Measurements from ENCODE around the gene SSR4. TPM values are rescaled to one million over a fixed set of nuclear protein-coding genes. Genes with fewer than 3 reads are reported as not detected.

SSR4 gene
- total RNA-seq, 1 experiment from 2014 or later, result 360 TPM

- Mint-ChIP-seq H3K4me1 (ENCODE audit: low read depth, unreplicated experiment) (peaks cover 7% of the 10 kb centered on the region), H3K9me3 (ENCODE audit: low read depth, unreplicated experiment) (no peaks in the 10 kb centered on the region), H3K27me3 (ENCODE audit: unreplicated experiment) (peaks cover 14% of the 10 kb centered on the region), H3K36me3 (ENCODE audit: insufficient read depth, unreplicated experiment) (peaks cover 61% of the 10 kb centered on the region), H3K4me3 (ENCODE audit: low read depth, unreplicated experiment) (no peak overlapping the region), H3K27ac (ENCODE audit: unreplicated experiment) (peak overlapping the region; percentile 58)
- no peak for DNase-seq
- no TSS peak for BruUV-seq (replicated peaks)
- CTCF ChIA-PET, result no interaction called here
- intact Hi-C loops (cut with micrococcal nuclease; ENCODE audit: unreplicated experiment), result no loop called here
- no peak for TF ChIP-seq CTCF (IDR thresholded peaks at IDR 0.05; ENCODE audit: unreplicated experiment)
Observed at GRCh38 chrX:153799326-153799725, 4.9 kb downstream of the SSR4 start.

- H3K9me3 Mint-ChIP-seq (ENCODE audit: low read depth, unreplicated experiment), result no peaks in the 10 kb centered on the region
Observed at GRCh38 chrX:153800177-153800722, 5.8 kb downstream of the SSR4 start.

GRCh38 chrX:153800746-153801145, 6.3 kb downstream of the SSR4 start:
- H3K4me1 Mint-ChIP-seq (ENCODE audit: low read depth, unreplicated experiment), result peaks cover 7% of the 10 kb centered on the region
- H3K27ac Mint-ChIP-seq (ENCODE audit: unreplicated experiment), result no peak overlapping the region
- BruUV-seq (replicated peaks), result no TSS peak
- intact Hi-C loops (cut with micrococcal nuclease; ENCODE audit: unreplicated experiment), result no loop called here
- CTCF ChIA-PET, result no interaction called here
- H3K4me3 Mint-ChIP-seq (ENCODE audit: low read depth, unreplicated experiment), result no peak overlapping the region
- H3K27me3 Mint-ChIP-seq (ENCODE audit: unreplicated experiment), result peaks cover 22% of the 10 kb centered on the region
- no peak for TF ChIP-seq CTCF (IDR thresholded peaks at IDR 0.05; ENCODE audit: unreplicated experiment)
- no peaks in the 10 kb centered on the region for H3K9me3 Mint-ChIP-seq (ENCODE audit: low read depth, unreplicated experiment)
- no peak for DNase-seq
- H3K36me3 Mint-ChIP-seq (ENCODE audit: insufficient read depth, unreplicated experiment), result peaks cover 47% of the 10 kb centered on the region

More at GRCh38 chrX:153800177-153800722, 5.8 kb downstream of the SSR4 start:
- intact Hi-C loops (cut with micrococcal nuclease; ENCODE audit: unreplicated experiment), result no loop called here
- no peak for DNase-seq
- no peak for TF ChIP-seq CTCF (IDR thresholded peaks at IDR 0.05; ENCODE audit: unreplicated experiment)
- Mint-ChIP-seq H3K4me3 (ENCODE audit: low read depth, unreplicated experiment) (no peak overlapping the region), H3K27me3 (ENCODE audit: unreplicated experiment) (peaks cover 17% of the 10 kb centered on the region), H3K36me3 (ENCODE audit: insufficient read depth, unreplicated experiment) (peaks cover 52% of the 10 kb centered on the region), H3K4me1 (ENCODE audit: low read depth, unreplicated experiment) (peaks cover 7% of the 10 kb centered on the region), H3K27ac (ENCODE audit: unreplicated experiment) (peak overlapping the region; percentile 58)
- CTCF ChIA-PET, result no interaction called here
- no TSS peak for BruUV-seq (replicated peaks)

- Mint-ChIP-seq H3K4me3 (ENCODE audit: low read depth, unreplicated experiment) (no peak overlapping the region), H3K36me3 (ENCODE audit: insufficient read depth, unreplicated experiment) (peaks cover 37% of the 10 kb centered on the region), H3K27me3 (ENCODE audit: unreplicated experiment) (peaks cover 31% of the 10 kb centered on the region), H3K4me1 (ENCODE audit: low read depth, unreplicated experiment) (no peaks in the 10 kb centered on the region), H3K9me3 (ENCODE audit: low read depth, unreplicated experiment) (no peaks in the 10 kb centered on the region), H3K27ac (ENCODE audit: unreplicated experiment) (no peak overlapping the region)
- BruUV-seq (replicated peaks), result no TSS peak
- no peak for DNase-seq
- no peak for TF ChIP-seq CTCF (IDR thresholded peaks at IDR 0.05; ENCODE audit: unreplicated experiment)
- intact Hi-C loops (cut with micrococcal nuclease; ENCODE audit: unreplicated experiment), result no loop called here
- CTCF ChIA-PET, result no interaction called here
Observed at GRCh38 chrX:153801669-153802068, 7.2 kb downstream of the SSR4 start.

All from Calu3 (cell line).